Measurements from ENCODE around the gene VSTM1. TPM values are rescaled to one million over a fixed set of nuclear protein-coding genes. Genes with fewer than 3 reads are reported as not detected.

Gene VSTM1
- total and polyA plus RNA-seq, 2 of the 8 experiments (the other 6 are each of a cell fraction or from before 2014, with no cell fraction given), result 0.12 to 0.65 TPM

- DNase-seq (ENCODE audit: low read depth in 1 of 2, low spot score in 2 of 2) (no peak), FAIRE-seq (no peak)
- Histone ChIP-seq H3K4me3 (ENCODE audit: extremely low read depth in 1 of 4, insufficient read depth in 2 of 4, low read depth in 3 of 4, low read length in 4 of 4) (no peak overlapping the region), H4K20me1 (replicated peaks in 1 of 2; ENCODE audit: control insufficient read depth in 1 of 2, insufficient read depth in 2 of 2, low read length in 2 of 2) (no peaks in the 10 kb centered on the region), H2AK5ac (ENCODE audit: low read depth, low read length) (no peak overlapping the region), H4K8ac (ENCODE audit: extremely low read depth, insufficient read depth, low read length) (no peak overlapping the region), H3K79me2 (ENCODE audit: control insufficient read depth in 1 of 2, insufficient read depth in 2 of 2, low read length in 2 of 2) (no peaks in the 10 kb centered on the region), H3K36me3 (ENCODE audit: control insufficient read depth in 2 of 4, insufficient read depth in 4 of 4, low read length in 3 of 4) (no peaks in the 10 kb centered on the region), H2BK20ac (ENCODE audit: low read length) (no peak overlapping the region), H3K23ac (ENCODE audit: insufficient read length) (no peak overlapping the region), H3K14ac (ENCODE audit: insufficient read length) (no peak overlapping the region), H2BK15ac (ENCODE audit: low read length) (no peak overlapping the region), H3K4me1 (replicated peaks in 1 of 4; ENCODE audit: control insufficient read depth in 3 of 4, insufficient read depth in 4 of 4, low read length in 3 of 4) (peaks cover 0 to 1% (median 0%) of the 10 kb centered on the region in 4 experiments; a peak in 2 of 7 replicates), H3K79me1 (ENCODE audit: low read depth, low read length) (no peaks in the 10 kb centered on the region), H2AFZ (ENCODE audit: low read length) (no peak overlapping the region), H3K4ac (replicated peaks; ENCODE audit: insufficient read length, low read depth, low read length) (no peak overlapping the region), H3K4me2 (ENCODE audit: insufficient read depth in 1 of 2, low read depth in 2 of 2, low read length in 2 of 2) (no peak overlapping the region), H3K18ac (ENCODE audit: extremely low read depth, low read length) (no peak overlapping the region), H3K9me3 (ENCODE audit: insufficient read depth in 2 of 2, low read depth in 1 of 2, low read length in 1 of 2) (no peaks in the 10 kb centered on the region), H3K23me2 (ENCODE audit: low read depth, low read length) (peaks cover 2% of the 10 kb centered on the region; the same call in 1 of the 2 replicates), H3K27me3 (replicated peaks in 1 of 4; ENCODE audit: control insufficient read depth in 3 of 4, extremely low read depth in 1 of 4, insufficient read depth in 3 of 4, low read length in 3 of 4) (no peaks in the 10 kb centered on the region), H2BK12ac (ENCODE audit: low read depth, low read length) (no peak overlapping the region), H4K91ac (replicated peaks; ENCODE audit: insufficient read length, low read length) (no peak overlapping the region), H3K56ac (replicated peaks; ENCODE audit: insufficient read length, low read depth, low read length) (no peak overlapping the region), H3K27ac (ENCODE audit: low read depth, low read length) (no peak overlapping the region), H2BK5ac (ENCODE audit: low read depth, low read length) (no peak overlapping the region), H3K9ac (replicated peaks in 1 of 4; ENCODE audit: extremely low read depth in 1 of 4, low read depth in 3 of 4, low read length in 3 of 4) (no peak overlapping the region), H4K5ac (ENCODE audit: insufficient read length, low read depth, low read length) (no peak overlapping the region), H2BK120ac (replicated peaks; ENCODE audit: low read depth, low read length) (no peak overlapping the region)
- 94 to 100% methylated on average over 1 to 2 of the region's 2 CpGs for WGBS, 2 experiments (ENCODE audit: extremely low coverage in 1 of 2, insufficient coverage in 1 of 2, insufficient read length in 1 of 2, insufficient replicate concordance in 2 of 2, low coverage in 1 of 2, low lambda C conversion rate in 2 of 2, missing lambda C conversion rate in 1 of 2)
- no peak for TF ChIP-seq BCL11A (IDR thresholded peaks at IDR 0.05; ENCODE audit: low read depth in 2 of 2, low read length in 2 of 2)
- TF ChIP-seq RNF2 (IDR thresholded peaks at IDR 0.05; ENCODE audit: borderline replicate concordance, low read depth, low read length, missing control alignments, poor library complexity, severe bottlenecking), result no peak
- TF ChIP-seq, protein P1, sequence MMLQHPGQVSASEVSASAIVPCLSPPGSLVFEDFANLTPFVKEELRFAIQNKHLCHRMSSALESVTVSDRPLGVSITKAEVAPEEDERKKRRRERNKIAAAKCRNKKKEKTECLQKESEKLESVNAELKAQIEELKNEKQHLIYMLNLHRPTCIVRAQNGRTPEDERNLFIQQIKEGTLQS (IDR thresholded peaks at IDR 0.05; ENCODE audit: insufficient read depth, low read depth, low read length), result no peak
- no peak for TF ChIP-seq KDM1A (IDR thresholded peaks at IDR 0.05; ENCODE audit: borderline replicate concordance, low read length)
- TF ChIP-seq TEAD4 (IDR thresholded peaks at IDR 0.05; ENCODE audit: low read depth, low read length), result no peak
- ChIA-PET POLR2A (ENCODE audit: partially characterized antibody) (interaction anchor here (1.2 kb wide), 1 partner anchor 10 kb away, joined by 3 read pairs; no protein-coding TSS in a partner anchor), CTCF (ENCODE audit: partially characterized antibody) (interaction anchor here (1.0 to 1.5 kb wide), 2 partner anchors 16 to 24 kb away, joined by 3 to 5 read pairs; no protein-coding TSS in a partner anchor)
Measured at GRCh38 chr19:54045771-54046170, 17.9 kb downstream of the VSTM1 start.
